ENCODE data around the gene SH3BGRL3.
"Not testable (repeated sequence)": the region's sequence is repeated elsewhere in the genome, so short reads cannot be mapped to it uniquely, and the experiment has no call there.

The SH3BGRL3 gene

GRCh38 chr1:26324550-26324949 is 44.7 kb downstream of the SH3BGRL3 start:
- Histone ChIP-seq H3K79me2 (no peaks in the 10 kb centered on the region), H3K4me3 (ENCODE audit: low read depth, low read length) (no peak overlapping the region), H3K36me3 (ENCODE audit: control insufficient read depth, insufficient read depth, low read length) (no peaks in the 10 kb centered on the region), H3K4me1 (no peaks in the 10 kb centered on the region), H3K9ac (no peak overlapping the region), H3K9me3 (ENCODE audit: control insufficient read depth, low read length) (no peaks in the 10 kb centered on the region), H3K27ac (no peak overlapping the region), H3K4me2 (ENCODE audit: low read length) (no peak overlapping the region), H2AFZ (no peak overlapping the region), H3K27me3 (ENCODE audit: control insufficient read depth, insufficient read depth, low read length) (no peaks in the 10 kb centered on the region)
- no peak for TF ChIP-seq CTCF (IDR thresholded peaks at IDR 0.05)

- Histone ChIP-seq H2AFZ (no peak overlapping the region), H3K27me3 (ENCODE audit: control insufficient read depth, insufficient read depth, low read length) (no peaks in the 10 kb centered on the region), H3K36me3 (ENCODE audit: control insufficient read depth, insufficient read depth, low read length) (no peaks in the 10 kb centered on the region), H3K27ac (no peak overlapping the region), H3K79me2 (no peaks in the 10 kb centered on the region), H3K9ac (no peak overlapping the region), H3K4me3 (ENCODE audit: low read depth, low read length) (no peak overlapping the region), H3K9me3 (ENCODE audit: control insufficient read depth, low read length) (no peaks in the 10 kb centered on the region), H3K4me2 (ENCODE audit: low read length) (no peak overlapping the region), H3K4me1 (no peaks in the 10 kb centered on the region)
- no peak for TF ChIP-seq CTCF (IDR thresholded peaks at IDR 0.05)
Observed at GRCh38 chr1:26327956-26328362, 48.1 kb downstream of the SH3BGRL3 start.

DNA sequence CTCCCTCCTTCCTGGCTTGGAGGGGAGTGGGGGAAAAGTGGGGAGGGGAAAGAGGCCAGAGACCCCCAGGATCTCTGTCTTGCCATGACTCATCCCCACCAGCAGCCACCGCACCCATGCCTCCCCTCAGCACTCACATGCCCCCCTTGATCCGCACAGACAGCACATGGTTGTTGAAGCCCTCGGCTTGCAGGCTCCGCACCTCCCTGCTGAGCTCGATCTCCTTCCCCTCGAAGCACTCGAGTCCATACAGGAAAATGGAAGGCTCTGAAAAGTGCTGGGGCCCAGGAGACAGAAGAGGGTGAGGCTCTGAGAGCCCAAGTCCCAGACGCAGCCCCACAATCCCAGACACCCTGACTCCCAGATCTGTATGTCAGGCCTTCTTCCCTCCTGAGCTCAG is 48.7 kb downstream of the SH3BGRL3 start:
- Histone ChIP-seq H3K4me3 (ENCODE audit: low read depth, low read length) (no peak overlapping the region), H3K4me2 (ENCODE audit: low read length) (no peak overlapping the region), H3K27ac (no peak overlapping the region), H3K27me3 (ENCODE audit: control insufficient read depth, insufficient read depth, low read length) (no peaks in the 10 kb centered on the region), H3K4me1 (no peaks in the 10 kb centered on the region), H3K9me3 (ENCODE audit: control insufficient read depth, low read length) (no peaks in the 10 kb centered on the region), H2AFZ (no peak overlapping the region), H3K36me3 (ENCODE audit: control insufficient read depth, insufficient read depth, low read length) (no peaks in the 10 kb centered on the region), H3K79me2 (no peaks in the 10 kb centered on the region), H3K9ac (no peak overlapping the region)
- TF ChIP-seq CTCF (IDR thresholded peaks at IDR 0.05), result no peak

GRCh38 chr1:26329380-26329779 is 49.5 kb downstream of the SH3BGRL3 start:
- H3K9ac ChIP-seq; H3K36me3 ChIP-seq (ENCODE audit: control insufficient read depth, insufficient read depth, low read length); H3K4me1 ChIP-seq; H3K79me2 ChIP-seq; H3K9me3 ChIP-seq (ENCODE audit: control insufficient read depth, low read length); H3K27me3 ChIP-seq (ENCODE audit: control insufficient read depth, insufficient read depth, low read length); H3K4me3 ChIP-seq (ENCODE audit: low read depth, low read length); H3K4me2 ChIP-seq (ENCODE audit: low read length); H3K27ac ChIP-seq; H2AFZ ChIP-seq: not testable (repeated sequence)

DNA sequence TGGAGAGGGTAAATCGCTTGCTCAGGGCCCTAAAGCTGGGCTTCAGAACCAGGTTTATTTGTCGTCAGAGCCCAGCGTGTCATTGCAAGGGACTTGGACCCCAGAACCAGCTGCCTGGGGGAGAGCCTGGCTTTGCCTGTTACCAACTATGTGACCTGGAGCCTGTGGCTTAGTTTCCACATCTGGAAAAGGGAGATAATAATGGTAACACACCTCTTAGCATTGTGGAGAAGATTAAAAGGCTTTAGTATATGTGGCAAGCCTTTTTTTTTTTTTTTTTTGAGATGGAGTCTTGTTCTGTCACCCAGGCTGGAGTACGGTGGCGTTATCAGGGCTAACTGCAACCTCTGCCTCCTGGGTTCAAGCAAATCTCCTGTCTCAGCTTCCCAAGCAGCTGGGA is 50.4 kb downstream of the SH3BGRL3 start:
- Histone ChIP-seq H3K9me3 (ENCODE audit: control insufficient read depth, low read length) (no peaks in the 10 kb centered on the region), H3K36me3 (ENCODE audit: control insufficient read depth, insufficient read depth, low read length) (no peaks in the 10 kb centered on the region), H3K4me1 (no peaks in the 10 kb centered on the region), H3K4me2 (ENCODE audit: low read length) (no peak overlapping the region), H3K79me2 (no peaks in the 10 kb centered on the region), H3K27me3 (ENCODE audit: control insufficient read depth, insufficient read depth, low read length) (no peaks in the 10 kb centered on the region), H3K9ac (no peak overlapping the region), H3K4me3 (ENCODE audit: low read depth, low read length) (no peak overlapping the region), H3K27ac (no peak overlapping the region), H2AFZ (no peak overlapping the region)
- no peak for TF ChIP-seq CTCF (IDR thresholded peaks at IDR 0.05)

All from parathyroid adenoma (tissue), 2 donors.